Non-pigmented ciliary epithelial cell (primary cell): ENCODE measurements around the gene POC1B.

Experiments
- DNase-seq: peaks from one replicate; pipeline ENCODE4 v3.0.0-alpha.2; 2010; ENCODE audit warnings: low read depth

POC1B gene

GRCh38 chr12:89494411-89495231 lies 31.2 kb downstream of the POC1B start:
- DNase-seq: no peak

GRCh38 chr12:89493670-89494302 lies 32.1 kb downstream of the POC1B start:
- no peak for DNase-seq

GRCh38 chr12:89492883-89493282 lies 33.0 kb downstream of the POC1B start:
- no peak for DNase-seq

GRCh38 chr12:89490922-89491321 lies 34.9 kb downstream of the POC1B start:
- no peak for DNase-seq

GRCh38 chr12:89486264-89486663 lies 39.6 kb downstream of the POC1B start:
- DNase-seq: no peak

- no peak for DNase-seq
Measured at GRCh38 chr12:89484470-89484869, 41.4 kb downstream of the POC1B start.

GRCh38 chr12:89481213-89481914 lies 44.5 kb downstream of the POC1B start:
- no peak for DNase-seq

- no peak for DNase-seq
Measured at GRCh38 chr12:89479982-89480381, 45.9 kb downstream of the POC1B start.

GRCh38 chr12:89477633-89478279 lies 48.1 kb downstream of the POC1B start:
- DNase-seq: no peak

- DNase-seq: no peak
Measured at GRCh38 chr12:89476904-89477595, 48.8 kb downstream of the POC1B start.

GRCh38 chr12:89476232-89476631 lies 49.6 kb downstream of the POC1B start:
- DNase-seq: no peak

GRCh38 chr12:89475203-89475990 lies 50.5 kb downstream of the POC1B start:
- no peak for DNase-seq

- no peak for DNase-seq
Measured at GRCh38 chr12:89474615-89475014, 51.2 kb downstream of the POC1B start.

- no peak for DNase-seq
Measured at GRCh38 chr12:89472508-89472907, 53.3 kb downstream of the POC1B start.

- DNase-seq: no peak
Measured at GRCh38 chr12:89470741-89471509, 54.9 kb downstream of the POC1B start.

- DNase-seq: no peak
Measured at GRCh38 chr12:89469361-89469760, 56.5 kb downstream of the POC1B start.

- DNase-seq: no peak
Measured at GRCh38 chr12:89468648-89469326, 57.1 kb downstream of the POC1B start.

GRCh38 chr12:89468017-89468416 lies 57.8 kb downstream of the POC1B start:
- DNase-seq: no peak

- DNase-seq: no peak
Measured at GRCh38 chr12:89464974-89465592, 60.8 kb downstream of the POC1B start.
